ENCODE results near the gene PROX1.

GRCh38 chr1:213997038-213997771, 9.4 kb downstream of the PROX1 start:
- TF ChIP-seq EZH2 (IDR thresholded peaks at IDR 0.05; ENCODE audit: borderline replicate concordance, insufficient read depth, low read depth, low read length, poor library complexity, severe bottlenecking): no peak
- TF ChIP-seq, protein P1, sequence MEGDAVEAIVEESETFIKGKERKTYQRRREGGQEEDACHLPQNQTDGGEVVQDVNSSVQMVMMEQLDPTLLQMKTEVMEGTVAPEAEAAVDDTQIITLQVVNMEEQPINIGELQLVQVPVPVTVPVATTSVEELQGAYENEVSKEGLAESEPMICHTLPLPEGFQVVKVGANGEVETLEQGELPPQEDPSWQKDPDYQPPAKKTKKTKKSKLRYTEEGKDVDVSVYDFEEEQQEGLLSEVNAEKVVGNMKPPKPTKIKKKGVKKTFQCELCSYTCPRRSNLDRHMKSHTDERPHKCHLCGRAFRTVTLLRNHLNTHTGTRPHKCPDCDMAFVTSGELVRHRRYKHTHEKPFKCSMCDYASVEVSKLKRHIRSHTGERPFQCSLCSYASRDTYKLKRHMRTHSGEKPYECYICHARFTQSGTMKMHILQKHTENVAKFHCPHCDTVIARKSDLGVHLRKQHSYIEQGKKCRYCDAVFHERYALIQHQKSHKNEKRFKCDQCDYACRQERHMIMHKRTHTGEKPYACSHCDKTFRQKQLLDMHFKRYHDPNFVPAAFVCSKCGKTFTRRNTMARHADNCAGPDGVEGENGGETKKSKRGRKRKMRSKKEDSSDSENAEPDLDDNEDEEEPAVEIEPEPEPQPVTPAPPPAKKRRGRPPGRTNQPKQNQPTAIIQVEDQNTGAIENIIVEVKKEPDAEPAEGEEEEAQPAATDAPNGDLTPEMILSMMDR (IDR thresholded peaks at IDR 0.05): no peak

Data from B cell (primary cell).